Right lobe of liver (tissue), 4 donors: ENCODE results near the gene FLVCR2.

Experiments used
- POLR2A ChIP-seq: fragments of 450-650 bp; IDR thresholded peaks from one replicate; pipeline ENCODE4 v1.6.1; 2017; ENCODE audit warnings: antibody characterized with exemption, mild to moderate bottlenecking
- TF ChIP-seq, protein P1 (sequence below), 4 donors: fragments of 200-600 bp in 3 of 4; fragments of 450-650 bp in 1 of 4; IDR thresholded peaks; one replicate each; pipeline versions ENCODE4 v1.5.1 to v1.8.0; 2016 to 2022; ENCODE audit warnings: antibody characterized with exemption in 4 of 4, mild to moderate bottlenecking in 2 of 4
- donor health status: DM: no; HTN: no; CAD: no.
- donor health status: DM: no; HTN: no; CAD: no.
- donor health status: DM: no; HTN: yes; CAD: no.

DNA sequence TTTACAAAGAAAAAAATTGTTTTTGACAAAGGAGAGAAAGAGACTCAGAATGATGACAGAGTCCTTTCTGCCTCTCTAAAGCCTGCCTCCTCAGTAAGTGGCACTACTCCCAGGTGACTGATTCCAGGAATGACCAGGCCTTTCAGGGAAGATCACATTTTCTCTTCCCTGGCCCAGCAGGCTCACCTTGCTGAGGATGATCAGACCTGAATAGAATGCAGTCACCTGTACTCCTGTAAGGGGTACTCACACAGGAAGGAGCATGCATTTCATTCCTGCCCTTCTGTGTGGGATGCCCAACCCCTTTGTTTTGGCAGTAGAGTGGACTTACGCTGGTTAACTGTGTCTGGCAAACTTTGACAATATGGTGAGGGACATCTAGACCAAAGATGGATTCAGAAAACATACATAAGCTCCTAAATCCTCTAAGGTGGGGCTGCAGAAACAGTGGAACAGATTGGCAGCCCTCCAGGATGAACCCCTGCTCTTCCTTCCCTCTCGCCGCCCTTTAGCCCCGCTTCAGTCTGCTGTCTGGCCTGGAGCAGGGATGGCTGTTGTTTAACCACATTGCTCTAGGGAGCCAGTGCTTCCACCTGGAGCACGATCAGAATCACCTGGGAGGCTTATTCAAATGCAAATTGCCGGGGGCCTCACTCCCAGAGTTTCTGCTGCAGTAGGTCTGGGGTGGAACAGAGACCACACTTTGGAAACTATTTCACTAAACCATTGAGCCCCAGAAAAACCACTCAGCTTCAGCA, 52.5 kb downstream of the FLVCR2 start:
- TF ChIP-seq, protein P1, sequence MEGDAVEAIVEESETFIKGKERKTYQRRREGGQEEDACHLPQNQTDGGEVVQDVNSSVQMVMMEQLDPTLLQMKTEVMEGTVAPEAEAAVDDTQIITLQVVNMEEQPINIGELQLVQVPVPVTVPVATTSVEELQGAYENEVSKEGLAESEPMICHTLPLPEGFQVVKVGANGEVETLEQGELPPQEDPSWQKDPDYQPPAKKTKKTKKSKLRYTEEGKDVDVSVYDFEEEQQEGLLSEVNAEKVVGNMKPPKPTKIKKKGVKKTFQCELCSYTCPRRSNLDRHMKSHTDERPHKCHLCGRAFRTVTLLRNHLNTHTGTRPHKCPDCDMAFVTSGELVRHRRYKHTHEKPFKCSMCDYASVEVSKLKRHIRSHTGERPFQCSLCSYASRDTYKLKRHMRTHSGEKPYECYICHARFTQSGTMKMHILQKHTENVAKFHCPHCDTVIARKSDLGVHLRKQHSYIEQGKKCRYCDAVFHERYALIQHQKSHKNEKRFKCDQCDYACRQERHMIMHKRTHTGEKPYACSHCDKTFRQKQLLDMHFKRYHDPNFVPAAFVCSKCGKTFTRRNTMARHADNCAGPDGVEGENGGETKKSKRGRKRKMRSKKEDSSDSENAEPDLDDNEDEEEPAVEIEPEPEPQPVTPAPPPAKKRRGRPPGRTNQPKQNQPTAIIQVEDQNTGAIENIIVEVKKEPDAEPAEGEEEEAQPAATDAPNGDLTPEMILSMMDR (IDR thresholded peaks at IDR 0.05), result no peak
- no peak for TF ChIP-seq POLR2A
